Measurements from ENCODE around the gene SAPCD2.
"Not testable (repeated sequence)": the region's sequence is repeated elsewhere in the genome, so short reads cannot be mapped to it uniquely, and the experiment has no call there.

The SAPCD2 gene

GRCh38 chr9:137070201-137070905, at the start of gene SAPCD2:
Gene SAPCD2 (minus strand): TSS chr9:137070557. CDS start chr9:137070460, 97 bp downstream.
- peak; percentile 48 for DNase-seq

DNA sequence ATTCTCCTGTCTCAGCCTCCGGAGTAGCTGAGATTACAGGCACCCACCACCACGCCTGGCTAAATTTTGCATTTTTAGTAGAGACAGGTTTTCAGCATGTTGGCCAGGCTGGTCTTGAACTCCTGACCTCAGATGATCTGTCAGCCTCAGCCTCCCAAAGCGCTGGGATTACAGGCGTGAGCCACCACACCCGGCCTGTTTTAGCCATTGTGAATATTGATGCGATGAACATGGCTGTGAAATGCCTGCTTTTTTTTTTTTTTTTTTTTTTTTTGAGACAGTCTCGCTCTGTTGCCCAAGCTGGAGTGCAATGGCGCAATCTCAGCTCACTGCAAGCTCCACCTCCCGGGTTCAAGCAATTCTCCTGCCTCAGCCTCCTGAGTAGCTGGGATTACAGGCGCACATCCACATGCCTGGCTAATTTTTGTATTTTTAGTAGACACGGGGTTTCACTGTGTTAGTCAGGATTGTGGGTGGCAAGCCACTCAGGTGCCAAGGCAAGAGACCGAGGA, 47.8 kb upstream of the SAPCD2 start:
- DNase-seq, result not testable (repeated sequence)

- DNase-seq, result no peak
Measured at GRCh38 chr9:137117269-137117731, 46.9 kb upstream of the SAPCD2 start.

- no peak for DNase-seq
Measured at GRCh38 chr9:137116728-137117127, 46.4 kb upstream of the SAPCD2 start.

DNA sequence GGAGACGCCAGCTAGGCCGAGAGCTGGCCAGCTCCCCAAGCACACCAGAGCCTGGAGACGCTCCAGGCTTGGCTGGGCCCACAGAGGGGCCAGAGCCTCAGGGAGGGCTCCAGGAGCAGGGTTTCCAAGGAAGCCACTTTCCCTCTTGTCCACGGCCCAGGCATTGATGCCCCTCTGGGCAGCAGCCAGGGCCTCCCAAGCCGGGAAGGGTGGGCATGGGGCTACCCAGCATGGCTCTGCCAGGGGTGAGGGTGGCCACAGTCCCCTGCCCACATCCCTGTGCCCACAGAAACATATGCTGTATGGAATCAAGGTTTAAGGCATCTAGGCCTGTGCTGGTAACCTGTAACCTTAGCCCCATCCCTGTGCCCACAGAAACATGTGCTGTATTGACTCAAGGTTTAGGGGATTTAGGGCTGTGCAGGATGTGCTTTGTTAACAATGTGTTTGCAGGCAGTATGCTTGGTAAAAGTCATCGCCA, 45.7 kb upstream of the SAPCD2 start:
- DNase-seq, result no peak

- no peak for DNase-seq
Measured at GRCh38 chr9:137115394-137116026, 45.2 kb upstream of the SAPCD2 start.

- no peak for DNase-seq
Measured at GRCh38 chr9:137114613-137115393, 44.4 kb upstream of the SAPCD2 start, which contains the start of gene DPP7. Gene DPP7 (minus strand): TSS chr9:137114733. CDS start chr9:137114713, 20 bp downstream.

GRCh38 chr9:137114220-137114612, 43.9 kb upstream of the SAPCD2 start:
- DNase-seq, result no peak

DNA sequence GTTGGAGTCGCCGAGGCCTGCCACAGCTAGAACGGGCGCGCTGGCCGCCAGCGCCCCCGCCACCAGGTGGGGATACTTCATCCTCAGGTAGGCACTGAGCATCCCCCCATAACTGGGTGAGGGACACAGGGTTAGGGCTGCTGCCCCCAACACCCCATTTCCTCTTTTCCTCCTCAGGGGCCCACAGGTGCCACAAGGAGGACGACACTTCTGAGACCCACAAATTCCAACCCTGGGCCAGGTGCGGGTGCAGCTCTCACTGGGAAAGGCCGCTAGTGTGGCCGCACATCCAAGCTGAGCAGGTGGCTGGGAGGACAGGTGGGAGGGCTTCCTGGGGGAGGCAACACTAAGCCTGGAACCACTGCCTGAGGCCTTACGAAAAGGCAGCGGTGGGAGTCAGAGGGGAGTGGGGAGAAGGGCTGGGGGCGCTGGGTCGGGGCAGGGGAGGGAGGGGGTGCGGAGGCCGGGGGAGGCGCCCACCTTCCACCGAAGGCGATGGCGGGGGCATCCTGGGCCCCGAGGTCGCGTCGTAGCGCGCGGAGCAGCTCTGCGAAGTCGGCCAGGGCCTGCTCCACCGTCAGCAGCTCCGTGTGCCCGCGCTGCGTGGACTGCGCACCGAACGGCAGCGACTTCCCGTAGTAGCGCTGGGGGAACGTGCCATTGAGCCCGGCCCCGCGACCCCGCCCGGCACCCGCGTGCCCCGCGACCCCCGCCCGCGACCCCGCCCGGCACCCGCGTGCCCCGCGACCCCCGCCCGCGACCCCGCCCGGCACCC, 43.2 kb upstream of the SAPCD2 start:
- DNase-seq, result no peak

DNA sequence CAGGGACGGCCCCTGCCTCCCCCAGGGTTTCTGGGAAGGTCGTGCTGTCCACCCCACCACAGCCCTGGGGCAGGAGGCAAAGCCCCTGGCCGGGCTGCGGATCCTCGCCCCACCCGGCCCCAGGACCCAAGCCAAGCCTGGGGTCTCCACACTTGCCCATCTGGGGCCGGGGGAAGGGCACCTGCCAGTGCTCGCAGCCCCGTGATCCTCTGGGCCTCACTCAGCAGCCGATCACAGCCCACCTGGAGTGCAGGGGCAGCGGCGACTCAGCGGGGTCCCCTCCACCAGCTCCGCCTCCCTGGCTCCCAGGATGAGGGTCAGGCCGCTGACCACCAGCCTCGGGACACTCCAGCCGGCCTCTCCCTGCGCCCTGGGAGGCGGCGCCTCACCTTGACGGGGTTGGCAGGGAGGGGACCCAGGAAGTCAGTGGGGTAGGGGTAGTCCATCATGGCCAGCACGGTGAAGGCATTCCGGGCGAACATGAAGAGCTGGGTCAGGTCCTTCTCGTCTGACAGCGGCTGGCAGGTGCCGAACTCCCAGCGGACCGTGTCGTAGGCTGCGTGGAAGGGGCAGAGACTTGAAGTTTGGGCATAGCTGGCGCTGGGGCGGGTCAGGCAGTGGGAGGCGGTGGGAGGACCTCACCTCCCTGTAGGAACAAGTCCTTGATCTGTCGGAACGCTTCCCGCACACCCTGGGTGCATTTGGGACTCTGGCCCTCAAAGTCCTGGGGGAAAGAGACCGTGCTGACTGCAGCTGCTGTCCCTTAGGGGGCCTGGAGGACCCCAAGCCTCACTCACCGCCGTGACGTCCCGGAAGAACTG, 42.4 kb upstream of the SAPCD2 start:
- DNase-seq, result no peak

DNA sequence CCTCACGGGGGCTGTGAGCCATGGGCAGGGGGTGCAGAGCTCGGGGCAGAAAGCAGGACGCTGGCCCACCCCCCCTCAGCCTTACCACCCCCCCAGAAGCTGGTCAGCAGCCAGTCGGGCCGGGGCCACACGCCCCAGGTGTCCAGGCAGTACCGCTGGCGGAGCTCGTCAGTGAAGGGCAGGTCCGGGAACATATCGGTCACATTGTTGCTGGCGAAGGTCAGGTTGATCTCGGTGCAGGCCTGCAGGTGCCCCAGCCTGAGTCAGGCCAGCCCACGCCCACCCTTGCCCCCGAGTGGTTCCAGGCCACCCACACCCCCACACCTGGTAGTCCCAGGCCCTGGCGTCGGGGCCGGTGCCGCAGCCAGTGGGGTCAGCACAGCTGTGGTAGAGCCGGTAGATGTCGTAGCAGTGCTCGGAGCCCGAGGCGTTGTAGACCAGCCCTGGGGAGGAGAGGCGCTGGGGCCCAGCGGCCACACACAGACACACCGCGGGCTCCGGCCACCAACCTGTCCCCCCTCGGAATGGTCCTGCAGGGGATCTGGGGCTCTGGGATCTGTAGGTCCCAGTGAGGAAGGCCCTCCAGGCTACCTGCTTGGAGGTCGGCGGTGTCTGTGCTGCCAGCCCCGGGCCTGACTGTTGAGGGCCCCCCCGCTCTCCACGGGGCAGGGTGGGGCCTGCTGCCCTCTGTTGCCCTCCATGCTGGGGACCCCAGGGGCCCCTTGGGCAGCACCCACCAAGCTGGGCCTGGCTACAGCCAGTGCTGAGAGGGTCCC, 41.6 kb upstream of the SAPCD2 start:
- no peak for DNase-seq

DNA sequence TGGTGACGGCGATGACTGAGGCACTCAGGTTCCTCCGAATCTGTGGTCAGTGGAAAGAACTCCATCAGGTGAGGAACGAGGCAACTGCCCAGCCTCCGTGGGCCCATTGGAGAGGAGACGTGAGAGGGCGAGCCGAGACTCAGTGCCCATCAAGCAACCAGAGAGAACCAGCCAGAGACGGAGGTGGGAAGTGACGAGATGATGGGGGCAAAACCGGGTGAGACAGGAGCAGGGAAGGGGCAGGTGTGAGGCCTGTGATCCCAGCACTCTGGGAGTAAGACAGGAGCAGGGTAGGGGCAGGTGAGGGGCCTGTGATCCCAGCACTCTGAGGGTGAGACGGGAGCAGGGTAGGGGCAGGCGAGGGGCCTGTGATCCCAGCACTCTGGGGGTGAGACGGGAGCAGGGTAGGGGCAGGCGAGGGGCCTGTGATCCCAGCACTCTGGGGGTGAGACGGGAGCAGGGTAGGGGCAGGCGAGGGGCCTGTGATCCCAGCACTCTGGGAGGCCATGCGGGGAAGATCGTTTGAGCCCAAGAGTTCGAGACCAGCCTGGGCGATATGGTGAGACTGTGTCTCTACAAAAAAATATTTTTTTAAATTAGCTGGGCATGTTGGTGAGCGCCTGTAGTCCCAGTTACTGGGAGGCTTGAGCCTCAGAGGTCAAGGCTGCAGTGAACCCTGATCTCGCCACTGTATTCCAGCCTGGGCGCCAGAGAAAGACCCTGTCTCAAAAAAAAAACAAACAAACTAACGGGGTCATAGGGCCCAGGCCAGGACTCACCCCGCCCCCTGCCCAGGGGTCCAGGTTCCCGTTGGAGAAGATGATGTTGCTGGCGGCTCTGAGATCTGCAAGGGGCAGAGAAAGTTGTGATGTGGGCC, 40.8 kb upstream of the SAPCD2 start:
- DNase-seq, result no peak

DNA sequence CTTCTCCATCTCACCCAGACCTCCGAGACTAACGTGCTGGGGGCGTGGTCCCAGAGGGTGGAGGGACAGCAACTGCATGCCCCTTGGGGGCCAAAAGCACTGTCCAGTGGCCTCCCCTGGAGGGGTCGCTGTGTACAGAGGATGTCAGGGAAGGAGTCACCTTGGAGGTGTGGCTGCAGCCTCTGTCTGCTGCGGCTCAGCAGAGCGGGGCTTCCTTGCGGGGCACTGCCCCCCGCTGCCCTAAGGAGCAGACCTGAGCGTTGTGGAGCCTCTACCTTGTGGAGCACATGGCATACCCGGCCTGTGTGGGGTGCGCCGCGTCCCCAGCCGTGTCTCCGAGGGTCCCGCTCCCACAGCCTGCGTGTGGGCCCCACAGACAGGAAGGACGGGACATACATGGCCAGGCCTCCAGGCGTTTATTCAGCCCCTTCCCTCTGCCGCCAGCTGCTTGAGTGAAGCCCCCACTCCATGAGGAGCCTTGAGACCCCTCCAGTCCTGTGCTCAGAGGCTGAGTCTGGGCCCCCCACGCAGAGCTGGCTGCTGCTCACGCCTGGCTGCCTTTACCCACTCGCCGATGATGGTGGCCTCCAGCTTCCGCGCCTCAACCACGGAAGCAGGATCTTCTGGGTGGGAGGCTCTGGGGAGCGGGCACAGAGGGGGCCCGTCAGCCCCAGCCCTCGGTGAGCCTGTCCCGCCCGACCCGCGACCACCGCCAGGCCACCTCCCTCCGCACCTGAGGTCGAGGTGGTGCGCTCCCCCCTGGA, 40.0 kb upstream of the SAPCD2 start:
- DNase-seq, result no peak

DNA sequence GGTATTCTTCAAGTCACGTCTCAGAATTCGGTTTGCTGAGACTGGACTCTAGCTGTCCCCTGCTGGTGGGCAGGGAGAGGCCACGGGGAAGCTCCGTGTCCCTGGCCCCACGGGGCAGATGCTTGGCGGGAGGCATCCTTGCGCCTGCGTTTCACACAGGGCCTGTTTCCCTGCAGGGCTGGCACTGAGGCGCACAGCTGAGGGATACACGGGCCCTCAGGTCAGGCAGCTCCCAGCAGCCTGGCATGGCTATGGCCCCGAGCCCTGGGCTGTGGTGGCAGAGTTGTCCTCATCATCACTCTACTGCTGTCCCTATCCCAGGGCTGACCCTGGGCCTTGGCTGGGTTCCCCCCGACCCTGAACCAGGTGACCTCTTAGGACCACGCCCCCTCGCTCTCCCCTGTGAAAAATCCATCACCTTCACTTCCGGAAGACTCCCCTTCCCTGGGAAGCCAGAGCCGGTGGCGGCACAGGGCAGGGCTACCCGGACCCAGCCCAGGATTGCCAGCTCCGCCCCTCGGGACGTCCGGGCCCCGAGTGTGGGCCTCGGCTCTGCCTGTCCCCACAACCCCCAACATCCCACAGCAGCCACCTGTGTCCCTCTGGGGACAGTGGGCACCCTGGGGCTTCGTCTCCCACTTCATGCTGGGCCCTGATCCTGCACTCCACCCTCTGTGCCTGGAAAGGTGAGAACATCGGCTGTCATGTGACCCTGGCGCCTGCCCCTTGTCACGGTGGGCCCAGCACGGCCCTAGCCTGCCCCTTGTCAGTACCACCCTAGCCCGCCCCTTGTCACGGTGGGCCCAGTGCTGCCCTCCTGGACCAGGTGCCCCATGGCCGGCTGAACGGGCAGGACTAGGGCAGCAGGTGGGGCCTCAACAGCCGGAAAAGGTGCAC, 39.1 kb upstream of the SAPCD2 start:
- DNase-seq, result no peak

GRCh38 chr9:137108608-137109249, 38.4 kb upstream of the SAPCD2 start:
- DNase-seq, result no peak

- DNase-seq, result no peak
Measured at GRCh38 chr9:137107982-137108381, 37.6 kb upstream of the SAPCD2 start.

GRCh38 chr9:137107312-137107921, 37.1 kb upstream of the SAPCD2 start:
- DNase-seq, result no peak
